Upper lobe of left lung (tissue), 4 donors: Measurements from ENCODE around the gene ATF5.

ENCODE experiments used
- CTCF ChIP-seq, 6 experiments: fragments of 450-650 bp in 4 of 6; fragments of 200-600 bp in 2 of 6; sonication (generic) in 2 of 6; IDR thresholded peaks; one replicate each; pipeline ENCODE4 v1.5.1; 2016 to 2019; ENCODE audit warnings: antibody characterized with exemption in 6 of 6
- POLR2A ChIP-seq, 4 donors: fragments of 450-650 bp; IDR thresholded peaks; one replicate each; pipeline ENCODE4 v1.5.1; 2016 to 2017; ENCODE audit warnings: antibody characterized with exemption in 4 of 4, mild to moderate bottlenecking in 2 of 4

- TF ChIP-seq CTCF (IDR thresholded peaks at IDR 0.05) (no peak), POLR2A (IDR thresholded peaks at IDR 0.05) (no peak)
These were observed 43.8 kb downstream of the ATF5 start for GRCh38 chr19:49972841-49973240.
